ENCODE results near the gene TAMM41. TPM values are rescaled to one million over a fixed set of nuclear protein-coding genes. Genes with fewer than 3 reads are reported as not detected.

The TAMM41 gene
- 3.1 and 5.1 TPM in 2 replicates for total RNA-seq

GRCh38 chr3:11846281-11847266 is at the start of gene TAMM41:
TSS of gene TAMM41 (minus strand) at chr3:11846885. CDS start at chr3:11846636, 249 bp downstream.

Other genes with a start within 250 kb of the TAMM41 start
- gene VGLL4, start 203.0 kb downstream of the TAMM41 start, total RNA-seq: 35.6 and 42.2 TPM in 2 replicates
- under 0.01 TPM in 1 of 2 replicates, not detected in the other for gene SYN2, start 157.5 kb upstream of the TAMM41 start, total RNA-seq